GM23338 (cell line): ENCODE data around the gene VEPH1. TPM values are rescaled to one million over a fixed set of nuclear protein-coding genes. Genes with fewer than 3 reads are reported as not detected.

Experiments
- ATAC-seq: fragments of 200-7000 bp; cut with Tn5 transposase; 3 replicates; pipeline ENCODE4 v1.9.1; 2020
- DNase-seq: peaks from one replicate; pipeline ENCODE4 v3.0.0-alpha.2; 2015; ENCODE audit warnings: low spot score
- H2AFZ ChIP-seq: fragments of 200-600 bp; sonication (generic); 2 replicates; pipeline ENCODE4 v1.8.0; 2016; ENCODE audit warnings: antibody characterized with exemption, mild to moderate bottlenecking, moderate library complexity
- H3F3A ChIP-seq: fragments of 200-600 bp; sonication (generic); replicated peaks from 2 replicates; pipeline ENCODE4 v1.8.0; 2017; ENCODE audit warnings: antibody characterized with exemption, mixed run types, low read depth
- H3K27ac ChIP-seq: fragments of 200-600 bp; sonication (generic); 2 replicates; pipeline ENCODE4 v1.6.1; 2016; ENCODE audit warnings: low read depth
- H3K27me3 ChIP-seq: fragments of 200-600 bp; sonication (generic); 2 replicates; pipeline ENCODE4 v1.8.0; 2016; ENCODE audit warnings: mild to moderate bottlenecking, mixed run types, moderate library complexity; ENCODE audit not compliant: insufficient read depth
- H3K36me3 ChIP-seq: fragments of 200-600 bp; sonication (generic); 2 replicates; pipeline ENCODE4 v1.8.0; 2016; ENCODE audit warnings: mild to moderate bottlenecking; ENCODE audit not compliant: insufficient read depth
- H3K4me1 ChIP-seq: fragments of 200-600 bp; sonication (generic); 2 replicates; pipeline ENCODE4 v1.8.0; 2016; ENCODE audit warnings: mild to moderate bottlenecking, moderate library complexity; ENCODE audit not compliant: insufficient read depth
- H3K4me2 ChIP-seq: fragments of 200-600 bp; sonication (generic); 2 replicates; pipeline ENCODE4 v1.7.1; 2017; ENCODE audit warnings: mixed run types
- H3K4me3 ChIP-seq: fragments of 200-600 bp; sonication (generic); 2 replicates; pipeline ENCODE4 v1.6.1; 2016; ENCODE audit warnings: mixed run types
- H3K79me2 ChIP-seq: fragments of 200-600 bp; sonication (generic); replicated peaks from 2 replicates; pipeline ENCODE4 v1.8.0; 2017; ENCODE audit warnings: mild to moderate bottlenecking; ENCODE audit not compliant: insufficient read depth
- H3K9me2 ChIP-seq: fragments of 200-600 bp; sonication (generic); 2 replicates; pipeline ENCODE4 v1.8.0; 2017; ENCODE audit not compliant: insufficient read depth
- H4K20me1 ChIP-seq: fragments of 200-600 bp; sonication (generic); replicated peaks from 2 replicates; pipeline ENCODE4 v1.8.0; 2017; ENCODE audit warnings: mild to moderate bottlenecking; ENCODE audit not compliant: insufficient read depth
- H3K27ac Mint-ChIP-seq: 2 replicates; pipeline ENCODE4 v1.8.0; 2020; ENCODE audit warnings: inconsistent platforms, mild to moderate bottlenecking, moderate library complexity, mixed read lengths
- H3K27me3 Mint-ChIP-seq: 3 replicates; pipeline ENCODE4 v1.8.0; 2022; ENCODE audit warnings: low read depth, mild to moderate bottlenecking, moderate library complexity, mixed read lengths, inconsistent platforms; ENCODE audit not compliant: insufficient read depth, poor library complexity
- H3K36me3 Mint-ChIP-seq: 3 replicates; pipeline ENCODE4 v1.8.0; 2021; ENCODE audit warnings: low read depth, mild to moderate bottlenecking, inconsistent platforms, moderate library complexity, mixed read lengths
- H3K4me1 Mint-ChIP-seq: 3 replicates; pipeline ENCODE4 v1.8.0; 2020; ENCODE audit warnings: mild to moderate bottlenecking, inconsistent platforms, mixed read lengths
- H3K4me3 Mint-ChIP-seq: 3 replicates; pipeline ENCODE4 v1.8.0; 2021; ENCODE audit warnings: moderate library complexity, mild to moderate bottlenecking, inconsistent platforms, mixed read lengths
- H3K9me3 Mint-ChIP-seq: 3 replicates; pipeline ENCODE4 v1.8.0; 2020; ENCODE audit warnings: moderate library complexity, mild to moderate bottlenecking, inconsistent platforms, mixed read lengths
- CREB1 ChIP-seq: fragments of 250-450 bp; sonication (Bioruptor Pico); IDR thresholded peaks from 2 replicates; pipeline ENCODE4 v1.5.0; 2020; ENCODE audit warnings: low read depth, mild to moderate bottlenecking, moderate library complexity
- ETS1 ChIP-seq: IDR thresholded peaks from 2 replicates; pipeline ENCODE4 v1.6.1; 2016; ENCODE audit warnings: antibody characterized with exemption
- EZH2 ChIP-seq: fragments of 200-600 bp; sonication (generic); IDR thresholded peaks from one replicate; pipeline ENCODE4 v1.8.0; 2017; ENCODE audit warnings: antibody characterized with exemption, mild to moderate bottlenecking, low read depth; ENCODE audit not compliant: unreplicated experiment
- EZH2phosphoT487 ChIP-seq: fragments of 200-600 bp; sonication (generic); IDR thresholded peaks from one replicate; pipeline ENCODE4 v1.8.1; 2018; ENCODE audit warnings: antibody characterized with exemption; ENCODE audit not compliant: unreplicated experiment
- JUNB ChIP-seq: IDR thresholded peaks from one replicate; pipeline ENCODE4 v1.6.1; 2016; ENCODE audit warnings: antibody characterized with exemption; ENCODE audit not compliant: unreplicated experiment
- NANOG ChIP-seq: IDR thresholded peaks from 2 replicates; pipeline ENCODE4 v1.6.1; 2016; ENCODE audit warnings: antibody characterized with exemption, borderline replicate concordance
- POLR2AphosphoS5 ChIP-seq: IDR thresholded peaks from 2 replicates; pipeline ENCODE4 v1.6.1; 2016; ENCODE audit warnings: antibody characterized with exemption, low read depth
- REST ChIP-seq: IDR thresholded peaks from one replicate; pipeline ENCODE4 v1.6.1; 2018; ENCODE audit warnings: antibody characterized with exemption; ENCODE audit not compliant: unreplicated experiment
- STAT1 ChIP-seq: IDR thresholded peaks from one replicate; pipeline ENCODE4 v1.6.1; 2016; ENCODE audit warnings: antibody characterized with exemption; ENCODE audit not compliant: unreplicated experiment
- ZNF114 ChIP-seq: fragments of 250-450 bp; sonication (Bioruptor Pico); IDR thresholded peaks from 2 replicates; pipeline ENCODE4 v1.5.0; 2020; ENCODE audit warnings: mild to moderate bottlenecking, moderate library complexity
- ZNF331 ChIP-seq: fragments of 250-450 bp; sonication (Bioruptor Pico); IDR thresholded peaks from 2 replicates; pipeline ENCODE4 v1.5.0; 2020; ENCODE audit warnings: low read depth, mild to moderate bottlenecking, moderate library complexity
- polyA plus RNA-seq: library from polyadenylated mRNA; unstranded; fragments of >200 nt; fragmentation: Nextera tagmentation; extraction: Ambion mirVana; gene quantifications from 2 replicates; pipeline ENCODE4 v1.2.1, GENCODE V29; 2016
- total RNA-seq: library from RNA; depleted of rRNA; stranded (reverse); fragments of >200 nt; shearing (Covaris generic); gene quantifications from 2 replicates; pipeline ENCODE4 v1.2.3, GENCODE V29; 2014
- TF ChIP-seq, protein P1 (sequence below), 2 experiments: fragments of 200-600 bp in 1 of 2; sonication (generic) in 1 of 2; conservative IDR thresholded peaks; 2 replicates each; pipeline versions ENCODE4 v1.5.1 to v1.6.1; 2016 to 2017; ENCODE audit warnings: antibody characterized with exemption in 2 of 2, low read depth in 2 of 2, mild to moderate bottlenecking in 2 of 2, moderate library complexity in 1 of 2
- TF ChIP-seq, protein P2 (sequence below): fragments of 250-450 bp; sonication (Bioruptor Pico); IDR thresholded peaks from 2 replicates; pipeline ENCODE4 v1.5.0; 2020; ENCODE audit warnings: mild to moderate bottlenecking, moderate library complexity

The VEPH1 gene
- total and polyA plus RNA-seq, 2 experiments from 2014 or later, result 15.4 to 33.8 TPM

- ATAC-seq, result no peak
- H3K4me2 ChIP-seq, result no peak overlapping the region
- no peaks in the 10 kb centered on the region for H3K27me3 Mint-ChIP-seq
Observed at GRCh38 chr3:157467200-157467599, 36.0 kb downstream of the VEPH1 start.

More at GRCh38 chr3:157467200-157467599, 36.0 kb downstream of the VEPH1 start:
- Histone ChIP-seq H3K27ac (no peak overlapping the region), H3K79me2 (no peaks in the 10 kb centered on the region), H3K9me2 (no peaks in the 10 kb centered on the region), H3F3A (no peaks in the 10 kb centered on the region), H3K36me3 (no peaks in the 10 kb centered on the region), H3K27me3 (no peaks in the 10 kb centered on the region), H2AFZ (no peak overlapping the region), H4K20me1 (no peaks in the 10 kb centered on the region), H3K4me3 (no peak overlapping the region), H3K4me1 (no peaks in the 10 kb centered on the region)
- Mint-ChIP-seq H3K9me3 (no peaks in the 10 kb centered on the region), H3K4me1 (no peaks in the 10 kb centered on the region; the same call in 2 of the 3 replicates), H3K27ac (no peak overlapping the region), H3K4me3 (no peak overlapping the region), H3K36me3 (no peaks in the 10 kb centered on the region)
- TF ChIP-seq ZNF114 (no peak), JUNB (no peak), STAT1 (no peak), CREB1 (CRISPR knock-in tag) (no peak), POLR2AphosphoS5 (no peak), REST (no peak), ETS1 (no peak), EZH2 (no peak), NANOG (no peak), ZNF331 (no peak), EZH2phosphoT487 (no peak)
- TF ChIP-seq, protein P1, sequence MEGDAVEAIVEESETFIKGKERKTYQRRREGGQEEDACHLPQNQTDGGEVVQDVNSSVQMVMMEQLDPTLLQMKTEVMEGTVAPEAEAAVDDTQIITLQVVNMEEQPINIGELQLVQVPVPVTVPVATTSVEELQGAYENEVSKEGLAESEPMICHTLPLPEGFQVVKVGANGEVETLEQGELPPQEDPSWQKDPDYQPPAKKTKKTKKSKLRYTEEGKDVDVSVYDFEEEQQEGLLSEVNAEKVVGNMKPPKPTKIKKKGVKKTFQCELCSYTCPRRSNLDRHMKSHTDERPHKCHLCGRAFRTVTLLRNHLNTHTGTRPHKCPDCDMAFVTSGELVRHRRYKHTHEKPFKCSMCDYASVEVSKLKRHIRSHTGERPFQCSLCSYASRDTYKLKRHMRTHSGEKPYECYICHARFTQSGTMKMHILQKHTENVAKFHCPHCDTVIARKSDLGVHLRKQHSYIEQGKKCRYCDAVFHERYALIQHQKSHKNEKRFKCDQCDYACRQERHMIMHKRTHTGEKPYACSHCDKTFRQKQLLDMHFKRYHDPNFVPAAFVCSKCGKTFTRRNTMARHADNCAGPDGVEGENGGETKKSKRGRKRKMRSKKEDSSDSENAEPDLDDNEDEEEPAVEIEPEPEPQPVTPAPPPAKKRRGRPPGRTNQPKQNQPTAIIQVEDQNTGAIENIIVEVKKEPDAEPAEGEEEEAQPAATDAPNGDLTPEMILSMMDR (conservative IDR thresholded peaks at IDR 0.05; ENCODE audit: low read depth in 2 of 2), result no peak
- TF ChIP-seq, protein P2, sequence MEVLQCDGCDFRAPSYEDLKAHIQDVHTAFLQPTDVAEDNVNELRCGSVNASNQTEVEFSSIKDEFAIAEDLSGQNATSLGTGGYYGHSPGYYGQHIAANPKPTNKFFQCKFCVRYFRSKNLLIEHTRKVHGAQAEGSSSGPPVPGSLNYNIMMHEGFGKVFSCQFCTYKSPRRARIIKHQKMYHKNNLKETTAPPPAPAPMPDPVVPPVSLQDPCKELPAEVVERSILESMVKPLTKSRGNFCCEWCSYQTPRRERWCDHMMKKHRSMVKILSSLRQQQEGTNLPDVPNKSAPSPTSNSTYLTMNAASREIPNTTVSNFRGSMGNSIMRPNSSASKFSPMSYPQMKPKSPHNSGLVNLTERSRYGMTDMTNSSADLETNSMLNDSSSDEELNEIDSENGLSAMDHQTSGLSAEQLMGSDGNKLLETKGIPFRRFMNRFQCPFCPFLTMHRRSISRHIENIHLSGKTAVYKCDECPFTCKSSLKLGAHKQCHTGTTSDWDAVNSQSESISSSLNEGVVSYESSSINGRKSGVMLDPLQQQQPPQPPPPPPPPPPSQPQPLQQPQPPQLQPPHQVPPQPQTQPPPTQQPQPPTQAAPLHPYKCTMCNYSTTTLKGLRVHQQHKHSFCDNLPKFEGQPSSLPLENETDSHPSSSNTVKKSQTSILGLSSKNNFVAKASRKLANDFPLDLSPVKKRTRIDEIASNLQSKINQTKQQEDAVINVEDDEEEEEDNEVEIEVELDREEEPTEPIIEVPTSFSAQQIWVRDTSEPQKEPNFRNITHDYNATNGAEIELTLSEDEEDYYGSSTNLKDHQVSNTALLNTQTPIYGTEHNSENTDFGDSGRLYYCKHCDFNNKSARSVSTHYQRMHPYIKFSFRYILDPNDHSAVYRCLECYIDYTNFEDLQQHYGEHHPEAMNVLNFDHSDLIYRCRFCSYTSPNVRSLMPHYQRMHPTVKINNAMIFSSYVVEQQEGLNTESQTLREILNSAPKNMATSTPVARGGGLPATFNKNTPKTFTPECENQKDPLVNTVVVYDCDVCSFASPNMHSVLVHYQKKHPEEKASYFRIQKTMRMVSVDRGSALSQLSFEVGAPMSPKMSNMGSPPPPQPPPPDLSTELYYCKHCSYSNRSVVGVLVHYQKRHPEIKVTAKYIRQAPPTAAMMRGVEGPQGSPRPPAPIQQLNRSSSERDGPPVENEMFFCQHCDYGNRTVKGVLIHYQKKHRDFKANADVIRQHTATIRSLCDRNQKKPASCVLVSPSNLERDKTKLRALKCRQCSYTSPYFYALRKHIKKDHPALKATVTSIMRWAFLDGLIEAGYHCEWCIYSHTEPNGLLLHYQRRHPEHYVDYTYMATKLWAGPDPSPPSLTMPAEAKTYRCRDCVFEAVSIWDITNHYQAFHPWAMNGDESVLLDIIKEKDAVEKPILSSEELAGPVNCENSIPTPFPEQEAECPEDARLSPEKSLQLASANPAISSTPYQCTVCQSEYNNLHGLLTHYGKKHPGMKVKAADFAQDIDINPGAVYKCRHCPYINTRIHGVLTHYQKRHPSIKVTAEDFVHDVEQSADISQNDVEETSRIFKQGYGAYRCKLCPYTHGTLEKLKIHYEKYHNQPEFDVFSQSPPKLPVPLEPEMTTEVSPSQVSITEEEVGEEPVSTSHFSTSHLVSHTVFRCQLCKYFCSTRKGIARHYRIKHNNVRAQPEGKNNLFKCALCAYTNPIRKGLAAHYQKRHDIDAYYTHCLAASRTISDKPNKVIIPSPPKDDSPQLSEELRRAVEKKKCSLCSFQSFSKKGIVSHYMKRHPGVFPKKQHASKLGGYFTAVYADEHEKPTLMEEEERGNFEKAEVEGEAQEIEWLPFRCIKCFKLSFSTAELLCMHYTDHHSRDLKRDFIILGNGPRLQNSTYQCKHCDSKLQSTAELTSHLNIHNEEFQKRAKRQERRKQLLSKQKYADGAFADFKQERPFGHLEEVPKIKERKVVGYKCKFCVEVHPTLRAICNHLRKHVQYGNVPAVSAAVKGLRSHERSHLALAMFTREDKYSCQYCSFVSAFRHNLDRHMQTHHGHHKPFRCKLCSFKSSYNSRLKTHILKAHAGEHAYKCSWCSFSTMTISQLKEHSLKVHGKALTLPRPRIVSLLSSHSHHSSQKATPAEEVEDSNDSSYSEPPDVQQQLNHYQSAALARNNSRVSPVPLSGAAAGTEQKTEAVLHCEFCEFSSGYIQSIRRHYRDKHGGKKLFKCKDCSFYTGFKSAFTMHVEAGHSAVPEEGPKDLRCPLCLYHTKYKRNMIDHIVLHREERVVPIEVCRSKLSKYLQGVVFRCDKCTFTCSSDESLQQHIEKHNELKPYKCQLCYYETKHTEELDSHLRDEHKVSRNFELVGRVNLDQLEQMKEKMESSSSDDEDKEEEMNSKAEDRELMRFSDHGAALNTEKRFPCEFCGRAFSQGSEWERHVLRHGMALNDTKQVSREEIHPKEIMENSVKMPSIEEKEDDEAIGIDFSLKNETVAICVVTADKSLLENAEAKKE (CRISPR knock-in tag), result no peak
- DNase-seq, result no peak
